Thyroid gland (tissue), 4 donors: ENCODE data around the gene FADS6. TPM values are rescaled to one million over a fixed set of nuclear protein-coding genes. Genes with fewer than 3 reads are reported as not detected.
A peak's percentile ranks its signal among the peaks of the same experiment; 100 is the strongest.

Experiments
- DNase-seq, 2 donors: peaks; one replicate each; pipeline ENCODE4 v3.0.0-alpha.2; 2019
- H3K27ac ChIP-seq, 3 donors: fragments of 200-600 bp; sonication (generic); 1 replicate in 2 of 3; 2 replicates in 1 of 3; pipeline ENCODE4 v1.5.1; 2016 to 2019; ENCODE audit warnings: mild to moderate bottlenecking in 1 of 3, moderate library complexity in 1 of 3
- H3K27me3 ChIP-seq: fragments of 200-600 bp; sonication (generic); one replicate; pipeline ENCODE4 v1.5.1; 2019
- H3K36me3 ChIP-seq, 2 donors: fragments of 200-600 bp; sonication (generic); one replicate each; pipeline ENCODE4 v1.5.1; 2016 to 2019
- H3K4me1 ChIP-seq, 2 donors: fragments of 200-600 bp; sonication (generic); one replicate each; pipeline ENCODE4 v1.5.1; 2017 to 2019
- H3K4me3 ChIP-seq, 3 donors: fragments of 200-600 bp; sonication (generic); replicated peaks in 1 of 3; 1 replicate in 2 of 3; 2 replicates in 1 of 3; pipeline ENCODE4 v1.5.1; 2016; ENCODE audit warnings: mild to moderate bottlenecking in 1 of 3
- H3K9me3 ChIP-seq: fragments of 200-600 bp; sonication (generic); one replicate; pipeline ENCODE4 v1.5.1; 2017
- POLR2A ChIP-seq, 2 donors: fragments of 450-650 bp; IDR thresholded peaks; one replicate each; pipeline ENCODE4 v1.6.1; 2017; ENCODE audit warnings: antibody characterized with exemption in 2 of 2, mild to moderate bottlenecking in 2 of 2, moderate library complexity in 1 of 2
- WGBS, 2 donors: methylation state at CpG; one replicate each; pipeline ENCODE4 v1.1.5; 2017; 5-methylcytosine and 5-hydroxymethylcytosine counted together
- intact Hi-C: fragments of 100-400 bp; cut with DNase I; formaldehyde crosslinking; loops from one replicate; pipeline ENCODE4 v1.15.1; 2023
- total RNA-seq, 4 donors: library from RNA; depleted of rRNA; stranded (reverse); fragments of >200 nt; gene quantifications; one replicate each; pipeline ENCODE4 v1.2.3, GENCODE V29; 2016
- TF ChIP-seq, protein P1 (sequence below), 6 experiments: fragments of 200-600 bp in 3 of 6; fragments of 450-650 bp in 3 of 6; sonication (generic) in 3 of 6; IDR thresholded peaks; one replicate each; pipeline ENCODE4 v1.5.1; 2016 to 2019; ENCODE audit warnings: antibody characterized with exemption in 6 of 6, mild to moderate bottlenecking in 2 of 6, inconsistent platforms in 1 of 6, moderate library complexity in 1 of 6

Gene FADS6
- total RNA-seq, 4 donors from 2014 or later: not detected

GRCh38 chr17:74842146-74842598 lies 51.3 kb downstream of the FADS6 start:
- WGBS, 2 donors: 75% methylated on average over 1 of the region's 8 CpGs; no CpG with 5 or more reads in 1 of the 2 donors
- peak overlapping the region; percentile 78 to 92 (median 82) for H3K27ac ChIP-seq
- H3K4me3 ChIP-seq: peak overlapping the region in 1 of 3 donors; percentile 36
- H3K4me1 ChIP-seq: peaks cover 22 to 43% of the 10 kb centered on the region in 2 donors
- no peaks in the 10 kb centered on the region for H3K9me3 ChIP-seq
- H3K36me3 ChIP-seq: peaks cover 0 to 4% of the 10 kb centered on the region in 2 donors
- intact Hi-C loops: no loop called here
- DNase-seq: peak; percentile 34 to 45
- TF ChIP-seq POLR2A (IDR thresholded peaks at IDR 0.05): no peak
- TF ChIP-seq, protein P1, sequence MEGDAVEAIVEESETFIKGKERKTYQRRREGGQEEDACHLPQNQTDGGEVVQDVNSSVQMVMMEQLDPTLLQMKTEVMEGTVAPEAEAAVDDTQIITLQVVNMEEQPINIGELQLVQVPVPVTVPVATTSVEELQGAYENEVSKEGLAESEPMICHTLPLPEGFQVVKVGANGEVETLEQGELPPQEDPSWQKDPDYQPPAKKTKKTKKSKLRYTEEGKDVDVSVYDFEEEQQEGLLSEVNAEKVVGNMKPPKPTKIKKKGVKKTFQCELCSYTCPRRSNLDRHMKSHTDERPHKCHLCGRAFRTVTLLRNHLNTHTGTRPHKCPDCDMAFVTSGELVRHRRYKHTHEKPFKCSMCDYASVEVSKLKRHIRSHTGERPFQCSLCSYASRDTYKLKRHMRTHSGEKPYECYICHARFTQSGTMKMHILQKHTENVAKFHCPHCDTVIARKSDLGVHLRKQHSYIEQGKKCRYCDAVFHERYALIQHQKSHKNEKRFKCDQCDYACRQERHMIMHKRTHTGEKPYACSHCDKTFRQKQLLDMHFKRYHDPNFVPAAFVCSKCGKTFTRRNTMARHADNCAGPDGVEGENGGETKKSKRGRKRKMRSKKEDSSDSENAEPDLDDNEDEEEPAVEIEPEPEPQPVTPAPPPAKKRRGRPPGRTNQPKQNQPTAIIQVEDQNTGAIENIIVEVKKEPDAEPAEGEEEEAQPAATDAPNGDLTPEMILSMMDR (IDR thresholded peaks at IDR 0.05): no peak
- no peaks in the 10 kb centered on the region for H3K27me3 ChIP-seq

DNA sequence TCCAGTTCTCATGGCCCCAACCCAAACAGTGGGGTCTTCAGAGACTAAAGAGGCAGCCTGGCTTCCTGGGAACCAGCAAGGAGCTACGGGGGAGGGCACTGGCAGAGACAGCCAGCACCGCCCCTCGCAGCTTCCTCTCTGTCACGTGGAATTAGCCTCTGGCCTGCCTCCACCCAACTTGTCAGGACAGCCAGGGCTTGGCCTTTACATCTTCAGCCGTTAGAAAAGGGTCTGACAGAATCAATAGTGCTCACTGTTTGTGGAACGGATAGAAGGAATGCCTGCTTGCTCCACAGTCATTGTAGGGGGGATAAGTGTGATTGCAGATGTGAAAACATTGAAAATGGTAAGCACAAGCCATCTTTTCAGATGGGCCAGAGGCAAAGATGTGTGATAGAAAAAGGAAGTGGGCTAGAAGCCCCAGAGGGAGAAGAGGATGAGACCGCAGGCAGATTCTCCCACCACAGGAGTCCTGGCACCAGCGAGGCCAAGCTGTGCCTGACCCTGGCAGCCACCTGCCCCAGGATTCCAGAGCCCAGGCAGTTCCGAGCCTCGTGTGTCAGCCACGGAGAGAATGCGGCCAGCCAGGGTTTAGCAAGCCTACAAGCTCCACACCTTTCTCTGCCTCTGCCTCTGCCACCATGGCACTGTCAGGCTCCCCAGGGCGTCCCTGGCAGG lies 52.3 kb downstream of the FADS6 start:
- Histone ChIP-seq H3K4me1 (peaks cover 22 to 44% of the 10 kb centered on the region in 2 donors), H3K9me3 (no peaks in the 10 kb centered on the region), H3K27me3 (no peaks in the 10 kb centered on the region), H3K4me3 (no peak overlapping the region), H3K27ac (peak overlapping the region in 2 of 3 donors; percentile 41 to 82), H3K36me3 (no peaks in the 10 kb centered on the region)
- no peak for TF ChIP-seq POLR2A (IDR thresholded peaks at IDR 0.05)
- TF ChIP-seq, protein P1 (IDR thresholded peaks at IDR 0.05): no peak
- peak; percentile 41 to 57 for DNase-seq
- 69% methylated on average over 11 to 13 of the region's 13 CpGs for WGBS, 2 donors
- intact Hi-C loops: no loop called here

DNA sequence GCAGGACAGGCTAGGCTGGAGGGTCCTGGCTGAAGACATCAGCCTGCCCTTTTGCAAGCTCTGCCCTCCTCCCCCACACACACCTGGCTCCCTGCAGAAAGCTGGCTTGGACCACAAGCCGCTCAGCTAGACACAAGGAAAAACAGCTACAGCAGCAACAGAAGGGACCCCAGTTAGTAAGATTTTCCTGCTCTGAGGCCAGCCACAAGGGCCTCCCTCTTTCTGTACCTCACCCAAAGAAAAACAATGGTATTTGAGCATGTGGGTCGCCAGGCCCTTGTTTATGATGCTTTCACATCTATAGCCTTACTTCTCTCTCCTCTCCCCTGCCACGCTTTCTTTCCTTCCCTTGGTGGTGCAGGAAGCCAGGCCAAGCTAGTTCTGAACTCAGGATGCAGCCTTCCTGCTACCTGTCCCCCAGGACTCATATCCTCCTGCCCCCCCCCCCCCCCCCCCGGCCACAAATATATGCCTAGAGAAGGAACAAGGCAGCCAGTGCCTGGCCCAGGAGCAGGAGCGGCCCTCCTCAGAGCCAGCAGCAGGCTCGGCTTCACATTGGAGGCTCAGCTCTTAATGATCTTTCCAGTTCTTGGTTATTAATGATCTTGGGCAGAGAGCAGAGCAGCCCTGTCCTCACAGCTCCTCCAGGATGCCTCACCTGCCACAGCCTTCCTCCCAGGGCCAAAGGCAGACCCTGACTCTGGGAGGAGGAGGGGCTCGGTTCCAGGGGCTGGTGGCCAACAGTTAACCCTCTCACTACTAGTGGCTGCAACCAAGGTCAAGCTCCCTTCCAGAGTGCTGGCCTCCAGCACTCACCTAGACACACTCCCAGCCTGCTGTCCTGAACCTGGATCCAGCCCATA lies 53.2 kb downstream of the FADS6 start:
- Histone ChIP-seq H3K9me3 (no peaks in the 10 kb centered on the region), H3K36me3 (no peaks in the 10 kb centered on the region), H3K4me3 (no peak overlapping the region), H3K27ac (peak overlapping the region in 2 of 3 donors; percentile 41 to 82), H3K4me1 (peaks cover 22 to 44% of the 10 kb centered on the region in 2 donors), H3K27me3 (no peaks in the 10 kb centered on the region)
- 72 to 79% methylated on average over 5 to 6 of the region's 7 CpGs for WGBS, 2 donors
- intact Hi-C loops: no loop called here
- TF ChIP-seq, protein P1 (IDR thresholded peaks at IDR 0.05): no peak
- TF ChIP-seq POLR2A (IDR thresholded peaks at IDR 0.05): no peak
- no peak for DNase-seq

DNA sequence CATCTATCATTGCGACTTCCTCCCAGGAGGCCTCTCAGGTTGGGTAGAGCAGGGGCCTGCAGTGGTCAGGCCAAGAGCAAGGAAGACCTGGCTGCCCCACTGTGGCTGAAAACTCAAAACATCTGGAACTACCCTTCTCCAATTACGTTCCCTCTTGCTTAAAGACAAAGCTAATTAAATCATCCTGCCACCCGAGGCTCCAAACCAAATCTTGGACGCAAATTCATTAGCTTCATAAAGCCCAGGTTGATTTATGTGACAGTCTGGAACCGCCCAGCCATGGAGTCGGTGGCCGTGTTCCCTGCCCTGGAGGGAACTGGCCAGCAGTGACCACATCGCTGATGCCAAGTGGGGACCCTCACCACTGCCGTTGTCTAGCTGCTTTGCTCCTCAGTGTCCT lies 55.2 kb downstream of the FADS6 start:
- WGBS, 2 donors: 89 to 91% methylated on average over 8 to 9 of the region's 9 CpGs
- no peak for DNase-seq
- no peaks in the 10 kb centered on the region for H3K36me3 ChIP-seq
- H3K4me3 ChIP-seq: no peak overlapping the region
- no peak for TF ChIP-seq POLR2A (IDR thresholded peaks at IDR 0.05)
- intact Hi-C loops: no loop called here
- peak overlapping the region in 1 of 3 donors; percentile 10 for H3K27ac ChIP-seq
- H3K27me3 ChIP-seq: no peaks in the 10 kb centered on the region
- peaks cover 34 to 61% of the 10 kb centered on the region in 2 donors for H3K4me1 ChIP-seq
- H3K9me3 ChIP-seq: no peaks in the 10 kb centered on the region

- intact Hi-C loops: no loop called here
- Histone ChIP-seq H3K4me1 (peaks cover 39 to 61% of the 10 kb centered on the region in 2 donors), H3K4me3 (no peak overlapping the region), H3K36me3 (no peaks in the 10 kb centered on the region), H3K27me3 (no peaks in the 10 kb centered on the region), H3K27ac (no peak overlapping the region), H3K9me3 (no peaks in the 10 kb centered on the region)
- WGBS, 2 donors: 94 to 97% methylated on average over 11 to 14 of the region's 19 CpGs
- no peak for DNase-seq
- TF ChIP-seq, protein P1 (IDR thresholded peaks at IDR 0.05): no peak
- TF ChIP-seq POLR2A (IDR thresholded peaks at IDR 0.05): no peak
Observed at GRCh38 chr17:74836691-74837467, 56.6 kb downstream of the FADS6 start.
